Renal cortex interstitium (tissue), 11 donors: Measurements from ENCODE around the gene FURIN. TPM values are rescaled to one million over a fixed set of nuclear protein-coding genes. Genes with fewer than 3 reads are reported as not detected.
"Not testable (repeated sequence)": the region's sequence is repeated elsewhere in the genome, so short reads cannot be mapped to it uniquely, and the experiment has no call there.

Source experiments
- DNase-seq, 11 donors: peaks; one replicate each; pipeline ENCODE4 v3.0.0-alpha.2; 2013; ENCODE audit warnings: low read depth in 9 of 11, low spot score in 4 of 11; ENCODE audit errors: extremely low read depth in 1 of 11
- polyA plus RNA-seq, 3 donors: library from polyadenylated mRNA; unstranded; fragments of 120-200 nt; gene quantifications; one replicate each; pipeline ENCODE4 v1.2.1, GENCODE V29; 2013; ENCODE audit not compliant: insufficient read length in 3 of 3

Gene FURIN
- polyA plus RNA-seq, 3 donors: 35.5 to 51.2 (median 51.0) TPM

- no peak for DNase-seq
Observed at GRCh38 chr15:90890839-90891238, 22.5 kb downstream of the FURIN start.

DNA sequence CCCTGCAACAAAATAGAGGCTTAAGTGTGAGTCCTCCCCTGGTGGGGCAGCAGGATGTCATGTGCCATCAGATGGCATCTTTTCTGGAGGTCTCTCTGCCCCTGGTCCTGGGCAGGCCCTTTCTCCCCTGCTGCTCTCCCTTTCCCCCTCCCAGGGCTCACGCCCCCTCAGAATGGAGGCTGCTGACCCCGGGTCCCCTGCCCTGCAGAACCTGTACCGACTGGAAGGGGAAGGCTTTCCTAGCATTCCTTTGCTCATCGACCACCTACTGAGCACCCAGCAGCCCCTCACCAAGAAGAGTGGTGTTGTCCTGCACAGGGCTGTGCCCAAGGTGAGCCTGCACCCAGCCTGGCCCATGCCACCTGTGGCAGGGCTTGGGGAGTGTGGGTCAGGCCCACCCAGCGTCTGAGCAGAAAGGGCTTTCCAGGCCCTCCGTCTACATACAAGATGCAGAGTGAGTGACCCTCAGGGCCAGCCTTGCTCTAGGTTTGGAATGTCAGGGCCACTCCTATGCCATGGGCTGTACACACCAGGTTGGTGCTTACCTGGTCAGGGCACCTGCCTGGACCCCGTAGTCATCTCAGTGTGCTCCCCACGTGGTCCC is 23.1 kb downstream of the FURIN start:
- no peak for DNase-seq

- DNase-seq: no peak
Observed at GRCh38 chr15:90892023-90892422, 23.6 kb downstream of the FURIN start.

DNA sequence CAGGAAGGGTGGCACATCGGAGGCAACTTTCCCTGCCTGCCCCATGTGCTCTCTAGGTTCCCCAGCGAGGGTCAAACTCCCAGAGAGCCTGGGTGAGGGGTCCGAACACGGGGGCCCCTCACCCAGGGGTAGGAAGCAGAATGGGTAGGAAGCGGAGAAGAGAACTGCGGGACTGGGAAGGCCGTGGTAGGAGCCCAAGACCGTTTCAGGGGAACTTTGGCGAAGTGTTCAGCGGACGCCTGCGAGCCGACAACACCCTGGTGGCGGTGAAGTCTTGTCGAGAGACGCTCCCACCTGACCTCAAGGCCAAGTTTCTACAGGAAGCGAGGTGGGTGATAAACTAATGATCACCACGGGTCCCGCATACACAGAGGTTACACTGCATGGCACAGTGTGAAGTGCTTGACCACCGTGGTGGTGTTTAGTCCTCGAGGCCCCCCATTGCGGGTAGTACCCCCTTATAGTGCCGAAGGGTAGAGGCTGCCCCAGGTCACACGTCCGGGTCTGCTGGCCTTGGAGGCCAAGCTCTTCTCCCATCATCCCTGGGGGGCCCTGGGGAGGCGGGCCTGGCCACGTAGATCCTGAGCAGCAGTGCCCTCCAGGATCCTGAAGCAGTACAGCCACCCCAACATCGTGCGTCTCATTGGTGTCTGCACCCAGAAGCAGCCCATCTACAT is 24.2 kb downstream of the FURIN start:
- DNase-seq: no peak

DNA sequence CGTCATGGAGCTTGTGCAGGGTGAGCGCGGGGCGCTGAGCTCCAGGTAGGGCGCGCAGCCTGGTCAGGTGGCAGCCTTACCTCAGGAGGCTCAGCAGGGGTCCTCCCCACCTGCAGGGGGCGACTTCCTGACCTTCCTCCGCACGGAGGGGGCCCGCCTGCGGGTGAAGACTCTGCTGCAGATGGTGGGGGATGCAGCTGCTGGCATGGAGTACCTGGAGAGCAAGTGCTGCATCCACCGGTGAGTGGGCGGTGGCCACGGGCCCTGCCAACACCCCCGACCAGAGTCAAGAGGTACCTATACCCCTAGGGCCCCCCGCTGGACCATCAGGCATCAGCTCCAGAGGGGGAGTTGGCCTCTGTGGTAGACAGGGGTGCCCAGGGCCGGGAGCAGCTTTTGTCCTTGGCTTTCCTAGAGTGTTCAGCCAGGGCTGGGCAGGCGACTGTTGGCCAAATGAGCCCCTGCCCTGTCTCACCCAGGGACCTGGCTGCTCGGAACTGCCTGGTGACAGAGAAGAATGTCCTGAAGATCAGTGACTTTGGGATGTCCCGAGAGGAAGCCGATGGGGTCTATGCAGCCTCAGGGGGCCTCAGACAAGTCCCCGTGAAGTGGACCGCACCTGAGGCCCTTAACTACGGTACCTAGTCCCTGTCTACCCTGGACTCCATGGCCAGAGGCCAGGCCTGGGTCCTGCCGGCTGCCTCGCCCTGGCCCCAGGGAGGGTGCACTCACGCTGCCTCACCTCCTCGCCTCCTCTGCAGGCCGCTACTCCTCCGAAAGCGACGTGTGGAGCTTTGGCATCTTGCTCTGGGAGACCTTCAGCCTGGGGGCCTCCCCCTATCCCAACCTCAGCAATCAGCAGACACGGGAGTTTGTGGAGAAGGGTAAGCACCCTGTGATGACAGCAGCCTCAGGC is 25.0 kb downstream of the FURIN start:
- DNase-seq: no peak

DNA sequence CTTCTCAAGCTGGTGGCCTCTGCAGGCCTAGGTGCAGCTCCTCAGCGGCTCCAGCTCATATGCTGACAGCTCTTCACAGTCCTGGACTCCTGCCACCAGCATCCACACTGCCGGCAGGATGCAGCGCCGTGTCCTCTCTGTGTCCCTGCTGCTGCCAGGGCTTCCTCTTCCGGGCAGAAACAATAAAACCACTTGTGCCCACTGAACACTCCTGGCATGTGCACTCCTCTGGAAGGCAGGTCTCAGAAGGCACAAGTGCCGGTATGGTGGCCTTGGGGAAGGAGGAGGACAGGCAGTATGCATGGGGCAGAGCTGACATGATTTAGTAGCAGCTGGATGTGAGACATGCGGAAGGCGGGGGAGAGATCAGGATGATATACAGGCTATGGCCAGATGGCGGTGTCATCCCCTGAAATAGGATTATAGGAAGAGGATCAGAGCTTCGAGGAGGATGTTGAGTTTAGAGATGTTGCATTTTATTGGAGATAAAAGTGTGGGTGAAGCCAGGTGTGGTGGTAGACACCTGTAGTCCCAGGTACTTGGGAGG is 27.3 kb downstream of the FURIN start:
- DNase-seq: peak in 1 of 11 donors; percentile 41

- DNase-seq: not testable (repeated sequence)
Observed at GRCh38 chr15:90897131-90897655, 28.8 kb downstream of the FURIN start.

GRCh38 chr15:90901175-90902039 is 33.0 kb downstream of the FURIN start:
- DNase-seq: no peak

DNA sequence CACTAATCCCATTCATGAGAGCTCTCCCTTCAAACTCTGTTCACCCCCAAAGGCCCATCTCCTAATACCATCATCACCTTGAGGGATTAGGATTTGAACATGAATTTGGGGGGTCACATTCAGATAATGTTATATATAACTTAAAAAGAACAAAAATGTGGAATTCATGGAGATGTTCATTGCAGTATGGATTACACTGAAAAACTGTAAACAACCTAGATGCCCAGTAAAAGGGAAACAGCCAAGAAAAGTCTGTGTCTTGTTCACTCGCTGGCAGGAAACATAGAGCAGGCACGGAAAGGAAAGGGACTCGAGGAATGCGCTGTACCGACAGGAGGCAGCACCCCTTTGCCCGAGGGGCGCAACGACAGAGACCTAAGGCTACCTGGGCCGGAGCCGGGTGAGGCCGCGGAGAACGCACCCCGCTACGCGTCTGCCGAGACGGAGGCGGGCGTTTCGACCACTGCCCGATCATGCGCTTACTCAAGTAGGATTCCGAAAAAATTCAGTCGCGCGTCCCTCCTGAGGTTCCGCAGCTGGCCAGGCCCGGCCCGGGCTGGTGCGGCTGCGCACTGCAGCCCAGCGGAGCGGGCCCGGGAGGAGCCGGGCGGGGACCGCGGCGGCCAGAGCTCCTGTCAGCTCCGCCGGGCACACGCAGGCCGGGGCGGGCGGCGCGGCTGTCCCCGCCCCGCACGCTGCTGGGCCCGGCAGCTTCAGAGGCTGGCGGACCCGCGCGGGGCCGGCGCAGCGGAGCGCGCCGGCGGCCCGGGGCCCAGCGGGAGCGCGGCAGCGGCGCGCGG is 33.9 kb downstream of the FURIN start:
- DNase-seq: peak in 6 of 11 donors; percentile 63 to 78 (median 74)

DNA sequence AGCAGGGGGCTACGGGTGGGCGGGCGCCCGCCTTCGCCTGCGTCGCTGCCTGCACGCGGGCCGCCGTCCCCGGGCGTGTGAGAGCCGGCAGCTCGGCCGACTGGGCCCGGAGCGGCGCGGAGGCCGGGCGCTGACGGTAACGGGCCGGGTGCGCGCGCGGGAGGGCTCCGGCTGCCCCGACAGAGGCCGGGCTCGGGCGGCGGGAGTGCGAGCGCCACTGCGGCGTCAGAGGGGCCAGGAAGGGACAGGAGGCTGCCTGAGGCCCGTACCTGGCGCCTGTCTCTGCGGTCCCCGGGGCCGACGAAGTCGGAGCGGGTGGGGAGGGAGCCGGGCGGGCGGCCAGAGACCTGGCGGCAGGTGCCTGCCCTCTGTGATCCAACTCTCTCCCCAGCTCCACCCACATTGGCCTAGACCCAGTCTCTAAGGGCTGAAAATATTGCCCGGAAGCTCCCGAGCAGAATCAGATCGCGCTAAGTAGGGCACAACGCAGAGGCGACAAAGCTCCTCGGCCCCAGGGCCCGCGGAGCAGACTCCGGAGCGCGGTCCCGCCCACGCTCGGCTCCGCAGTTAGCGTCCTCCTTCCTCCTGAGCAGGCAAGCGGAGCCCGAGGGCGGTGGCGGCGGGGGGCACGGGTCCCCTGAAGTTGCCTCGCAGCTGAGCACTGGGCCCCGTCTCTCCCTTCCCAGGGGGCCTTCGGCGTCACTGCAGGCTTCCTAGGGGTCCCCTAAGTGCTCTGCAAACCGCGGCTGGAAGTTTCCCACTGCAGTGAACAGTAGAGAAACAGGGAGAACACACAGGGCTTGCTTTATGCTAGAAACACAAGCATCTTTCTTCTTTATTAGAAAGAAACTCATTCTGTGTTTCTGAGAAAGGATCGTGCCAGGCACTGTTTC is 34.7 kb downstream of the FURIN start, which contains the start of gene MAN2A2:
Gene MAN2A2 (plus strand): TSS at position 463 of the 893 bp plus-strand sequence. CDS start 906 bp downstream, outside the sequence.
- peak in 1 of 11 donors; percentile 42 for DNase-seq

- no peak for DNase-seq
Observed at GRCh38 chr15:90903733-90904536, 35.5 kb downstream of the FURIN start.

DNA sequence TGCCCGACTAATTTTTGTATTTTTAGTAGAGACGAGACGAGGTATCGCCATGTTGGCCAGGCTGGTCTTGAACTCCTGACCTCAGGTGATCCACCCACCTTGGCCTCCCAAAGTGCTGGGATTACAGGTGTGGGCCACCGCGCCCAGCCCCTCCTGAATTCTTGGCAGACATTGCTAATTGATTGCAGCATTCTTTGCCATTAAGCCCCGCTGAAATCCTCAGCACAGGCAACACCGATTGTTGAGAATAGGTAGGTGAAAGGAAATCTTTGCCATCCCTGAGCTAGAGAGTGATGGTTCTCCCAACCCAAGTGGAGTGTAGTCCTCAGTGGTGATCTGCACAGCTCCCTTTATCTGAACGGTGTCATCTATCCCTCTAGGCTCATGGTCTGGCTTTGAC is 36.4 kb downstream of the FURIN start:
- no peak for DNase-seq

- DNase-seq: no peak
Observed at GRCh38 chr15:90905306-90906180, 37.2 kb downstream of the FURIN start.

GRCh38 chr15:90906181-90906849 is 37.9 kb downstream of the FURIN start:
- DNase-seq: no peak
